SKM-1 treated with dmso at 0.1 percent for 144 hours (cell line): Measurements from ENCODE around the gene UROD.

ENCODE experiments used
- DNase-seq: peaks from one replicate; lab custom pipeline; 2025; ENCODE audit not compliant: unreplicated experiment; lab: John Stamatoyannopoulos, UW

The UROD gene

DNA sequence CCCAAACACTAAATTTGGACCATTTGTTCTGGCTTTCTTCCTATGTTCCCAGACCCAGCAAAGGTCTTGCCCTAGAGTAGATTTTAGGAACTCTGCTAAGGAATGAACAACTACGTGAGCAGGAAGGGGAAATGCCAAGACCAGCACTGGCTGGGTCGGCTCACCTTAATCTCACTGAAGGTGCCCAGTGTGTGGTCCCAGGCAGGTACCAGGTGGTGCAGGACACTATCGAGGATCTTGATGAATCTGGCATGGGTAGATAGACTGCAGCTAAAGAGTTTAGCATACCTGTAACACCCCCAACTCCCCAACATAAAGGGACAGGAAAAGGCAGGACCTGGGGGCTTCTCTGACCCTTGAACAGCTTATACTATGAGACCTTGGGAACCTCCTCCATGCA, 4.0 kb upstream of the UROD start:
- no peak for DNase-seq

DNA sequence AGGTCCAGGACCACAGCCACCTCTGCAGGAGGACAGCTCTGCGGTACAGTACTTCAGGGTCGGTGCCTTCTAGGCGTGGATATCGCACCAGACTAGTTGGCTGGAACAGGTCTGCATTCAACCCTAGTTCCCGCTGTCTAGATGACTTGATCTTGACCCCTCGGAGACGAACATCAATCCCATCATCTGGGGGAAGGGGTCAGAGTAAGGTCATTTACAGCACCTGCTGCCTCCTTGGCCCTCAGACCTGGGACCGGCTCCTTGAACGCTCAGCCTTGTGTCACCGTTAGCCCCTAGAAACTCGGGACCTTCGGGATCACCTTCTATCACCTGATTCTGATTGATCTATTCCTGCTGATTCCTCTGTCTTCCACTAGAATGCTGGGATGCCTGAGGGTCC, 3.5 kb upstream of the UROD start:
- DNase-seq: no peak

DNA sequence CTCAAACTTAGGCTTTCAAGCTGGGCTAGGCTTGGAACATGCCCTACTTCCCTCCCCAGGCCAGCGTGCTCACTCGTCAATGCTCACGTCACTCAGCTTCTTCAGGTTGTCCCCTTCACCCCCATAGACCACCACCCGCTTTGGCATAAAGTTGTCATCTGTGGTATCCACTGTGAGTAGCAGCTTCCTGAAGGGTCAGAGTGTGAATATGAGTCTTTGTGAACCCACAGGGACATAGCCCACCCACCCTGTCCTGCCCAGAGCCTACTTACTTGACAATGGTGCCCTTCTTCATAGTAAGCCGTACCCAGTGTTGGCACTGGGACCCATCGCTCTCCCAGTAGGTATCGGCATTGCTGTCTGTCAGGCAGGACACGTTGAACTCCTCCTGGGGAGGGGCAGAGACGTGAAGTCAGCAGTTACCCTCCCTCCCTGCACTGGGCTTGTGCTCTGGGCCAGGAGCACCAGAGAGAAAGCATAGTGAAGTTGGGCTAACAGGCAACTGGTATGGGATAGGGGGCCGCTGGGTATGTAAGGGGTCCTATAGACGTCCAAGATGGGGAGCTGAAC, 2.7 kb upstream of the UROD start:
- no peak for DNase-seq

DNA sequence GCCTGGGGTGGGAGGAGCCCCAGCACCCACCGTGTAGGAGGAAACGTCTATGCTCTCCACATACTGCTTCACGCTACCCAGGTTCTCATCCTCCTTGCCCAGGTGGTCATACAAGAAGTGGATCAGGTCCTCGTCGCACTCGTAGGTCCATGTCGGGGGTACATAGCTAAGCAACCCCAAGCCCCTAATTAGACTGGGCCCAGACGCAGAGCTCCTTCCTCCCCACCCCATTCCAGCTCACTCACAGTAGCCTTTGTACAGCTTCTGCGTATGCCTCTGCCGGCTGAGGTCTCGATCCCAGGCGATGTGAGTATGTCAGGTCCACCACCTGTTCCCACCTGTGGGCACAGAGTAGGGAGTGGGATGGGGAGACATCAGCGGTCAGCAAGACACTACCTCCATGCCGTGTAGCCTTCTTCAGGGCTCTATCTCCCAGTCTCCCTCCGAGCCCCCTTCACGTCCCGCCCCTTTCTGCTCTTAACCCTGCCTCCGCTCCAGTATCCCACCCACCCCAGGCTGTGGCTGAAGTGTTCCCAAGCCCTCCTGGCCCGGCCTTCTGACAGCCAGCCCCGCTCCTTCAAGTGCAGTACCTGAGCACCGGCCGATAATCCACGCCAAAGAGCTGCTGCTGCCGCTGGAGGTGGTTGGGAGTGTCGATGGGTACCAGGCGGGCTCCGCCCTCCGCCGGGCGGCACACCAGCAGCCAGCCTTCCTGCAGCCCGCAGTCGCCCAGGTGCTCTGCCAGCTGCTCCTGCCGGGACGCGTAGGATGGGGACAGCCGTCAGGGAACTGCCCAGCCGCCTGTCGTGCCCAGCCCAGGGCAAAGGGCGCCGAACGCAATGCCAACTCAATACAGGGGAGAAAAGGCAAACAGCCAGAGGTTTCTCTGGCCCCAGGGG, 1.8 kb upstream of the UROD start:
- no peak for DNase-seq

DNA sequence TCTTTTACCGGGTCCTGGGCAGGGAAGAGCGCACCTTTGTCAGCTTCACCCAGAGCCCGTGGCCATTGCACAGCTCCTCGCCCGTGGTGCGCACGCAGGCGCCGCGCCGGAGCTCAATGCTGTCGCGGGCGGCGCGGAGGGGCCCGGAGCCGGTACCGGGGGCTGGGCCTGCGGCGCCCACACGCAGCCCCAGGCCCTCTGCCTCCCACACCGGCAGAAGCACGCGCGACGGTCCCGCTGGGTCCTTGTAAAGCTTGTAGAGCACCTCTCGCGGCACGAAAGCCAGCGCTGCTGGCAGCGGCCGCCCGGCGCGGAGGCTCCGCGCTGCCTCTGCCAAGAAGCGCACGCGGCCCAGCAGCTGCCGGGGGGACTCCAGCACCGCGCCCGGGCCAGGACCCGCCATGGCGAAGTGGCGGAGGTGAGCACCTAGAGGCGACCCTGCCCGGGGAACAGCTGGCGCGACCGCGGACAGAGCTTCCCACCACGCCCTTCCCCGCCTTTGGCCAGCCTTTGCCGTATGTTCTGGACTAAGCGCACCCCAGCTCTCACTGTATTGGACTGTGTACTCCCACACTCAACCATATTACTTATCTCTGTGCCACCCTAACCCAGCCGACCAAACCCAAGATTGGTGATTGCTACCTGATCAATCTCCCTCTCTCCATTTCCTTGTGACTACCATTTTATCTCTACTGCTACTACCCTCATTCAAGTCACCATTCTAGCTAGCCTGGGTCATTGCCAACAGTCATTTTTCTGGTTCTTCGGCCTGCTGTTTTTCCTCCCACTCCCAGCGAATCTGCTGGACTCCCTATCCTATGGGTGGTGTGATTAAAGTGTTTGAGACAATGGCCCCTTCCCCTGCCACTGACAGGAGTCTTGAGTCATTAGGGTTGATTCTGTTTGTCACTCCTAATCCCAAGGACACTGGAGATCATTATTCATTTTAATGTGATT, 921 bp upstream of the UROD start, which contains the start of gene HECTD3:
Gene HECTD3, minus strand, starts transcription at position 470 of the 957 bp plus-strand sequence. Its CDS starts 67 bp downstream, at position 403.
- peak; percentile 74 for DNase-seq

DNA sequence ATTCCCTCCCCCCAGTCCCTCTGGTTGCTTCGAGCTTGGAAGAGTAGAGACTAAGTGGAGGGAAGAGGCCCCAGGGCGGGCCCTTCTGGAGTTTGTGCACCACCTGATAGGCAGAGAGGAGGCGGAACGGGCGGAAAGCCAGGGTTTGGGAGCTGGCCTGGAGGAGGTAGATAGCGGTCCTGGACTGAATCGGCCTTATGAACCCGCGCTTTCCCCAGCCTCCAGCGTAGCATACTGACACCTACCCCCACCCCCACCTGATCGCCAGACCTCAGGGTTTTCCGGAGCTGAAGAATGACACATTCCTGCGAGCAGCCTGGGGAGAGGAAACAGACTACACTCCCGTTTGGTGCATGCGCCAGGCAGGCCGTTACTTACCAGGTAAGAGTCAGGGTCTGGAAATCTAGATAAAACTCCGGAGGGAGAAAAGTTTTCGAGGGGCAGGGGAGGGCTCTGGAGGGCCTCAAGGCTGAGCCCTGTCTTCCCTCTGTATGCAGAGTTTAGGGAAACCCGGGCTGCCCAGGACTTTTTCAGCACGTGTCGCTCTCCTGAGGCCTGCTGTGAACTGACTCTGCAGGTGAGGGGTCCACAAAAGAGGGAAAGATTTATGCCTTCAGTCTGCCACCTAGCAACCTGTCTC, 705 bp downstream of the UROD start:
- no peak for DNase-seq

DNA sequence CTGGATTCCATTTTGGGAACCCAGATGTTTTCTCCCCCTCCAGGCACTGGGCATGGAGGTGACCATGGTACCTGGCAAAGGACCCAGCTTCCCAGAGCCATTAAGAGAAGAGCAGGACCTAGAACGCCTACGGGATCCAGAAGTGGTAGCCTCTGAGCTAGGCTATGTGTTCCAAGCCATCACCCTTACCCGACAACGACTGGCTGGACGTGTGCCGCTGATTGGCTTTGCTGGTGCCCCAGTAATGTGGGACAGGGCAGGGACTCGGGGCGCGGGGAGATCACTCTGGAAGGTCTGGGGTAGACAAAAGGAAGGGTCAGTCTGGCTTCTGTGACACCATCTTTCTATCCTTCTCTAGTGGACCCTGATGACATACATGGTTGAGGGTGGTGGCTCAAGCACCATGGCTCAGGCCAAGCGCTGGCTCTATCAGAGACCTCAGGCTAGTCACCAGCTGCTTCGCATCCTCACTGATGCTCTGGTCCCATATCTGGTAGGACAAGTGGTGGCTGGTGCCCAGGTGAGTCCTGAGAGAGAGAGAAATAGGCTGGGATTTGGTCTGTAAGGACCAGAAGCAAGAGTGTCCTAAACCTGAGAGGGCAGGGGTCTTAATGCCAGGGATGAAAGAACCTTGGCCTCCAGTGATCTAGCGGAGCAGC, 1.6 kb downstream of the UROD start:
- DNase-seq: no peak

DNA sequence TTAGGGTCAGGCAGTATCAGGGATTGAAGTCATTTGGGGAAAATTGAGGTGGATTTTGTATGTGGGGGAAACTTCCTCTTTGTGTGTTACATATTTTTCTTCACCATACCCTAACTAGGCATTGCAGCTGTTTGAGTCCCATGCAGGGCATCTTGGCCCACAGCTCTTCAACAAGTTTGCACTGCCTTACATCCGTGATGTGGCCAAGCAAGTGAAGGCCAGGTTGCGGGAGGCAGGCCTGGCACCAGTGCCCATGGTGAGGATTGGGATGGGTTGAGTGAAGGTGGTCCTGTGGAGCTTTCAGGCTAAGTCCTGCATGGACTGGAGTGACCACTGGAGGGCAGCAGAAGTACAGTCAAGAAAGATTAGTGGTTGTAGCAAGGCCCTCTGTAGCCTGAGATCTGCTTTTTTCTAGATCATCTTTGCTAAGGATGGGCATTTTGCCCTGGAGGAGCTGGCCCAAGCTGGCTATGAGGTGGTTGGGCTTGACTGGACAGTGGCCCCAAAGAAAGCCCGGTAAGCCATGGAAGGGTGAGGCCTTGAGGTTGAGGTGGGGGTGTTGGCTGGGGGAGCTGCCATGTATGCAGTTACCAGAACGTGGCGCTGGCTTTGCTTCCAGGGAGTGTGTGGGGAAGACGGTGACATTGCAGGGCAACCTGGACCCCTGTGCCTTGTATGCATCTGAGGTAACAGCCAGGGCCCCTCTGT, 2.4 kb downstream of the UROD start:
- peak; percentile 56 for DNase-seq

DNA sequence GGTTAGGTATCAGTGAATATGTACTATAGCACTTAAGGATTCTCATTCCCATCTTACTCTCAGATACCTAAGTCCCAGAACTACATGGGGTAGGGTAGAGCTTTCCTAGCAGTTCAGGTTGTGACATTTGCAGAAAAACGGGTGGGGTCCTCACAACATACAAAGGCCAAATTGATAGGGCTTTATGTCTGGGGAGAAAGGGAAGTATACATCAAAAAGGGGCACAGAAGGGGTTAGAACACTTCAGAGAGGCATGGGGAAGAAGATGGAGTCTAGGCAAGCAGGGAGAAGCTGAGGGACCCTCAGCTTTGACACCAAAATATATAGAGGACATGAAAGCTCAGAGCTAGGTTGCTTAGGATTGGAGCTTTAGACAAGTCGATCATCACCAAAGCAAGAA, 3.6 kb downstream of the UROD start:
- DNase-seq: no peak

DNA sequence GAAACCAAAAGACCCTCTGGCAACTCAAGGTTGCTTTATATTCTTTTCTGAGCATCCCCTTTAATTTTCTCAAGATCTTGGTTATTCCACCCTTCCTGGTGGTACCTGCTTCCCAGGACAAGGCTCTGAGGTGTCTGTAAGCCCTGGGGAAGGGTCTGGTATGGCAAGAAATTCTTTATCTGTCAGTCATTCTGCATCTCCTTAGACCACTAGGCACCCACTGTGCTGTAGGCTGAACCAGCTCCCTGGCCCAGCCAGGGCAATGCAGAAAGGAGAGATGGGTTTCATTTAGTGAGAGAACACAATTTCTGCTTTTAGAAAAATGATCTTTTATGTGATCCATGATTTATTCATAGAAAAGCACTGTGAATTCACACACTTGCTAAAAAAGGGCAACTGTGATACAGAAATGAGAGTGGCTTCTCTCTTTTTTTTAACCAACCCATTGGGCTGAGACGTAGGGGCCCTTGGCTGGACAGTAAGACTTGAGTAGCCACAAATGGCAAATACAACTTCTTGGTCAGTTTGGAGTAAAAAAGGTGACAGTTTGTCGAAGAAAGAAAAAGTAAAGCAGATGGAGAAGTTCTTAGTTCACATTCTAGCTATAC, 4.1 kb downstream of the UROD start:
- no peak for DNase-seq

DNA sequence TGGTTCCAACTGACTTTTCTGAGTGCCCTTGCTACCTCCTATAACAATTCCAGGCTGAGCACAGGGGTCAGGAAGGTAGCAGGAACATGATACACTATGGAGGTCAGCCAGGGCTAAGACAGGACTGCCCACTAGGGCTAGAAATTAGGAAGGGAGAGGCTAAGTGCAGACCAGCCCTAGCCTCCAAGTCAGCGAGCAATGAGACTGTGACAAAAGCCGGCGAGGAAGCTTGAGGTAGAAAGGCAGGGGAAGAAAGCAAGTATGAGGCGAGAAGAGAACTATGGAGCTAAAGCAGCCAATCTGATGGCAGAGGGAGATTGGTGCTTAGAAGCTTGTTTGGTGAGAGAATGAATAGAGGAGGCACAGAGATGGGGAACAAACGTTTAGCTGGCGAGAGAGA, 4.7 kb downstream of the UROD start:
- no peak for DNase-seq

DNA sequence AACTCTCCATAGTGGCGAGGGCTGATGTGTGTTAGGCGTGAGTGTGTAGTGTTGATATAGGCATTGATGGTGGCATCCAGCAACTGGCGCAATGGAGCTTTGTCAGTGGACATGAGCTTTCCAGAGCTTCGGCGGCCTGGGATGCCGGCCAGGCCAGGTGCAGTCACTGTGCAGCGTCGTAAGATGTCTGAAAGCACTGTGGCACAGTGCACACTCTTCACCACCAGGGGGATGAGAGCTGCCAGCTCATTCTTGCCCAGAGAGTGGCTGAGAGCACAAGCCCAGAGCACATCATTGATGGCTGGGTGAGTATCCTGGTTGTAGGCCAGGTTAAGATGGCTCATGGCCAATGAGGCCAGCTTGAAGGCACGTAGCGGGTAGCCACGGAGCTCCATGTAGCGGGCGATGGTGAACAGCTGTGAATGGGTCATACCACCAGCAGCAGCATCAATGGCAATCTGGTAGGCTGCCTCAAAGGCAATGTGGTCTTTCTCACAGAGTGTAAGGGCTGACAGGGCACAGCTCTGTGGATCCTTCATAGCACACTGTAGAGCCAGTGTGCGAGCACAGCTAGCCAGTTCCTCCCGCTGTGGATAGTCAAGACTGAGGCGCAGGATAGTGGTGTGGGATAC, 6.7 kb downstream of the UROD start:
- peak; percentile 20 for DNase-seq

DNA sequence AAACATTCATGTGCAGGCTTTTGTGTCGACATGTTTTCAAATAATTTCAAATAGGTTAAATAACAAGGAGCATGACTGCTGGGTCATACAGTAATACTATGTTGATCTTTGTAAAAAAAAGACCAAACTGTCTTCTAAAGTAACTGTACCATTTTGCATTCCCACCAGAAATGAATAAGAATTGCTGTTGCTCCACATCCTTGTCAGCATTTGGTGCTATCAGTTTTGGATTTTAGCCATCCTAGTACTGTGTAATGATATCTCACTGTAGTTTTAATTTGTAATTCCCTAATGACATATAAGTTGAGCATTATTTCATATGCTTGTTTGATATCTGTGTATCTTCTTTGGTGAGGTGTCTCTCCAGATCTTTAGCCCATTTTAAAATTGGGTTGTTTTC, 11.6 kb downstream of the UROD start:
- no peak for DNase-seq

DNA sequence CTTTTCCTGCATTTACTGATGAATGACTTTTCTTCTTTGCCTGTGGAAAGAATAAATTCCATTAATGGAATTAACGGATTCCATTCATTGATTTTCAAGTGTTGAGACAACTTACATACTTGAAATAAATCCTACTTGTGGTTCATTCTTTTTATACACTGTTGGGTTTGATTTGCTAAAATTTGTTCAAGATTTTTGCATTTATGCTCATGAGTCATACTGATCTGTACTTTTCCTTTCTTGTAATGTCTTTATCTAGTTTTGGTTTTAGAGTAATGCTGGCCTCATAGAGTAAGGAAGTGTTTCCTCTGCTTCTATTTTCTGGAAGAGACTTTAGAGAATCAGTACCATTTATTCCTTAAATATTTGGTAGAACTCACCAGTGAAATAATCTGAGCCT, 14.4 kb downstream of the UROD start:
- DNase-seq: no peak

DNA sequence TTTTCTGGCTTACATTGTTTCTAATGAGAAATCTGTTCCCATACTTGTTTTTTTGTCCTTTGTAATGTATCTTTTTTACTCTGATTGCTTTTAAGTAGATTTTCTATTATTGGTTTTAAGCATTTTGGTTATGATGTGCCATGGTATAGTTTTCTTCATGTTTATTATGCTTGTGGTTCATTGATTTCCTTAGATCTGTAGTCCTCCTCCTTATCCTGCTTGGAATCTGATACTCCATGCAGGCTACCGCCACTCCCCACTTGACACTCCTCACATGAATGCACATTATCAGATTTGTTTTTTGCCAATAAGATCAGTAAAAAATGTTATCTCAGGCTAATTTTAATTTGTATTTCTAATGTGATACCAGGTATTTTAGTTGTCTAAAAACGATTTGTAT, 20.8 kb downstream of the UROD start:
- DNase-seq: no peak

DNA sequence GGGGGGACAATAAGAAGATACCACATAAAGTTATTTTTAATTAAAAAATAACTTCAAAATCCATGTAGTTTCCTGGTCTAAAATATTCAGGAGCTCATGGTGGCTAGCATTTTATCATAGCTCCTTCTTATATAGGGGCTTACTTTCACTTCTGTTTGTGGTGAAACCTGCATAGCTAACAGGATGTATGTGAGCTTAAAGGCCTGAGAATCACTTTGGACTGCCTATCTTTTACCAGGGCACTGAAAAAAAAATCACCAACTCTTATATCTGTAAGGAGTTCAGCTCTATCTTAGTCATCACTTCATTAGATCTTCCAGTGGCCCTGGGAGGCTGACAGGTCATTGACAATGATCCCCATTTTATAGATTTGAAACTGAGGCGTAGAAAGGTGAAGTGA, 21.3 kb downstream of the UROD start:
- DNase-seq: no peak

DNA sequence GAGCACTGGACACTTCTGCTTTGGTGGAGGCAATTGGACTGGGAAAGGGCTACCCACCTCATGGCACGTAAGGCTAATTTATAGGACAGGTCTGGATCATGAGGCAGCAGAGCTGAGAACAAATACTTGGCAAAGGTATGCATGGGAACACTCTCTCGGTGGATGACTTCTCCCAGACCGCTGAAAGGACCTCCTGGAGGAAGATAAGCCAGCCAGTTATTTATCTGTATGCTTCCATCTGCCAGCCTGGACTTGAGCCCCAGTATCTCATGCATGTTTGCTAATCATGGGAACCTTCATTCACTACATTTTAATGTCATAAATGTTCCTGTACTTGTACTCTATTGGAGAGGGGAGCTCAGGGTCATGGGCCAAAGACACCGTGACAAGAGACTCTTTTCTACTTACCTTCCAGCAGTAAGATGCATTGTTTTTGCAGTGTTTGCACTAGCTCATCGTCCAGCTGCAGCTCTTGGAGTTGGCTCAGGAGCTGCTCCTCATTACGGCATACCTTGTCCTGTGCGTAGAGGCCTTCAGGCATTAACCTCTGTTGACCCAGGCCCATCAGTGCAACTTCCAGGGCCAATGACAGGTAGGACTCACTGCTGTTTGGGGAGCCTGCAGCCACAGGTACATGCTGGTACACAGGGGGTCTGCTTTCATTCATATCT, 23.7 kb downstream of the UROD start:
- DNase-seq: no peak

DNA sequence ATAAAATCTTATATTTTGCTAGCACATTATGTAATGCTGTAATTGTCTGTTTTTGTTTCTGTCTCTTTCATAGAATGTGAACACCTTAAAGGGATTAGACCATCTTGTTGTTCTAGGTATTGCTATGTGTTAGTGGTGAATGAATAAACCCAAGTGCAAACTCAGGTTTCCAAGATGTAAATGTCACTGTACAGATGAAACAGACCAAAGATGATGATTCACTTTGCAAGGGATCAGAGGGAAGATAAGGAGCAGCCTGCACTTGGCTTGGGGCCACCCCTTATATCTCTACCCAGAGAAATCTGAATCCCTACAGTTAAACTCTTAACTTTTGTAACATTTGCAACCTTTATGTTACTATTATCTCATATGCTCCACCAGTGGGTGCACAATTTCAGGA, 25.4 kb downstream of the UROD start:
- no peak for DNase-seq
